Measurements from ENCODE around the gene TIMP3.

The TIMP3 gene

GRCh38 chr22:32810555-32811133 lies 9.1 kb downstream of the TIMP3 start:
- no peak for DNase-seq

- no peak for DNase-seq
These were observed 10.5 kb downstream of the TIMP3 start for GRCh38 chr22:32811788-32812545.

- no peak for DNase-seq
These were observed 12.9 kb downstream of the TIMP3 start for GRCh38 chr22:32814285-32814860.

DNA sequence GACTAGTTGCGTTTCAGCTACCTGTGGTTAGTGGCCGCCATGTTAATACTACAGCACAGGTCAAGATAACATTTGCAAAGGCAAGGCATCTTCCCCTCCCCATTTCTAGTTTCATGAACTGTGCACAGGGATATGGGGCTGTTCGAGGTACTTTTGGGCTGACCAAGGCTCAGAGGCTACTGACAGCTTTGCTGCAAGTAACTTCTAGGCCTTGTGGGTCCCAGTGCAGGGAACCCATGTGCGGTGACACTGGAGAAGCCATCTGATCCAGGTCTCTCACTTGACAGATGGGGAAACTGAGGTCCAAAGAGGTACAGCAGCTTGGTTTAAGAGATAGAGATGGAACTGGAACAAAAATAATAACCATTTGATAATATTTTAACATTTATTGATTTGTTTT lies 13.6 kb downstream of the TIMP3 start:
- DNase-seq, result no peak

DNA sequence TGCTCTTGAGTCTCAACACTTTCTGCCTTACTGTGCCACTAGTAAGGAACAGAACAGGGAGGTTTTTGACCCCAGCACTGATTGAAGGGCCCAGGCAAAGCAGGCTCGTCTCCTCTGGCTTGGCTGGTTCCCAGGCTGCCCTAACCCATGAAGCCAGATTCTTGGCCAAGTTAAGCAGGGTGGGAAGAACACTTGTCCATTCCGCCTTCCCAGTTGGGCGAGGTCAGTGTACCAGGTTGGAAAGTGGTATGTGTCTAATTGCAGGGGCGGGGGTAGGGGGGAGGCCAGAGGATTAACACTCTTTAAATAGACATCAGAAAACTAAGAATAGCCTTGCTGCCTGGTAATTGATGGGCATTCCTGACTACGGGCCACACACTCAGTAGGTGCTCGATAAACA lies 14.4 kb downstream of the TIMP3 start:
- no peak for DNase-seq

DNA sequence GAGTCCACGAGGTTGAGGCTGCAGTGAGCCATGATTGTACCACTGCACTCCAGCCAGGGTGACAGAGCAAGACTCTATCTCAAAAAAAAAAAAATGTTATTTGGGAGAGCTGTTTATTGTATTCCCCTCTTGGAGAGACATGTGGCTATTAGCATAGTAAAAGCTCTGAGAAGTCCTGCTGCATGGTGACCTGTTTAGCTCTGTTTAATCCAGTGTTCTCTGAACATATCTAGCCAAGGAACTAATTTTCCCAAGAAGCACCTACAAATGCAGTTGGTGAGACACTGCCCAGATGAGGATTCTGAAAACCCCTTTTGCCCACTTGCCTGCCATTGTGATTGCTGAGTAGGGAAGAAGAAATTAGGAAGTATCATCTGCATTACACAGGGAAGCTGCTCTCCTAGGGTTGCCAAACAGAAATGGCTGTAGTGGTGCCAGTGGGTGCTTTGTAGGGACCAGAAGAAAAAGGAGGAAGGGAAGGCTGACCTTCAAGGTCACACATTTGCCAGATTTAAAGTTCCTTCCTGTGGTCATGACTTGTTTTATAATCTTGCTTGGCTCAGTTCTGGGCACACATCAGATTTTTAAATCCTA lies 15.7 kb downstream of the TIMP3 start:
- DNase-seq, result no peak

- no peak for DNase-seq
These were observed 17.1 kb downstream of the TIMP3 start for GRCh38 chr22:32818446-32819115.

DNA sequence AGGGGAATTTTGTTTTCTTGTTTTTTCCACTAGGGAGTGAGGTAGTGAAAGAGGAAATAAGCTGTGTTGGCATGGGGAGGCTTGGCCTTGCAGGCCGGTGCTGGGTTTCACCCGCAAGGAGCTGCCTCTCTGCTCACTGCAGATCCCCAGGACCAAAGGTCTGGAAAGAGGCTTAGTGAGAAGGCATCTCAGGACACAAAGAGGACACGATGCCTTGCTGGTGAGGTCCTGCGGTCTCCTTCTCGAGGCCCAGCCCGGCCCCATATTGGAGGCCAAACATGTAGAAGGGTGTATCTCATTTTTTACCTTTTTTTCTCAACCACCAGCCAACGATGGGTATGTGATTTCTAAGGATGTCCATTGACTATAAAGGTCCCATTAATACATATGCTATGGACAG lies 17.6 kb downstream of the TIMP3 start:
- no peak for DNase-seq

GRCh38 chr22:32820131-32821119 lies 18.9 kb downstream of the TIMP3 start:
- DNase-seq, result no peak

GRCh38 chr22:32822179-32822877 lies 20.8 kb downstream of the TIMP3 start:
- DNase-seq, result no peak

DNA sequence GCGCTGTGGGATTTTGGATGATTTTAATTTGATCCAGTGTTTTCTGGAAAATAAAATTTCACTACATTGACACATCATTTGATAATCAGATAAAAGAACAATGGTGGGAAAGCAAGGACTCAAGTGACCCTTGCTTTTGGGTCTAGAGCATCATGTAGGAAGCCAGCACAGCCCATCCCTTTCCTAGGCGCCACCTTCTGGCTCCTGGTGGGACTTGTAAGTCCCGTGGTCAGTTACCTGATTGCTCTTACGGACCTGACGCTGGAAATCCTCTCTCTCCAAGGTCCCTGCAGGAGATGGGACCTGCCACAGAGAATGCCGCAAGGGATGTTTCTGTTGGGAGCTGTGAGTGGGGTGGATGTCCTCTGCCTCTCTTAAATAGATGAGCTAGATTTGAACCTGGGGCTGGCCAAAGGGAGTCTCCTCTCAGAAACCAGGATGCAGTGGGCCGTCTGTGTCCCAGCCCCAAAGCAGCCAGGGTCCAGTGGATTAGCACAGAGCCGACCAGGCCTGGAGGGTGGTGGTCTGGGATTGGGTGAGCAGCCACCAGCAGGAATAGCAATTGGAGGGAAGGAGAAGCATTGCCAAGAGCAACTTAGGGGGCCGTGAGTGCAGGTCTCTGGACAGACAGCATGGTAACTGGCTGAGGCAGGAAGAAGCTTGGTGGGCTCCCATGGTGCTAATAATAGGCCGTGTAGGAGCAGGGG lies 21.7 kb downstream of the TIMP3 start:
- DNase-seq, result no peak

DNA sequence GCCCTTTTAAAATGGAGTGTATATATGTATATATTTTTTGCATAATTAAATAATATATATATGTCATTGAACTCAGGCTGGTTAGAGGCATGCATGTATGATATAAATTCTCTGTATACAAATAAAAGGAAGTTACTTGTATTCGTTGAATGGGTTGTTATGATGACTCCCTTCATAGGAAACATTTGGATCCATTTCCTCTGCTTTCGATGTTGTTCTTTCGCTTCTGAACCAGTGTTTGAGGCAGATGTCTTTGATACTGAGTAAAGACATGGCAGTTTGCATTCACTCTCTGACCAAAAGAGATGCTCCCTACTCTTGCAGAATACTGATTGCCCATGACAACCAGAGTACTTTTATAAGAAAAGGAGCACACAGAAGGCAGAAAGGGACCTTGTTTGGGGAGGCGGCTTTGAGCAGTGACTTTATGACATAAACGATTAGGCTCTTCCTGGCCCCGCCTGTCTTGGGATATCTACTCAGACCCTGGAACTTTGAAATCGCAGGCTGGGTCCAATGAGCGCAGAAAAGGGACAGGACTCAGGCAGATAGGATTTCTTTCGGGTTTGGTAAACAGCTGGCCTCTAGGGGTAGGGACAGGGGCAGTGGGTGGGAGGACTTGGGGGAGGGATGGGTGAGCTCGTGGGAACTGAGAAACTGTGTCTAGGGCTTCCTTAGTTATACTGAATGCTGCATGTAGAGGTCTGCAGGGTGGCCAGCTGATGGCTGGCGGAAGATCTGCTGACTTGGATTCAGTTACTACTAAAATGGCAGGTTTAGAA lies 23.2 kb downstream of the TIMP3 start:
- no peak for DNase-seq

DNA sequence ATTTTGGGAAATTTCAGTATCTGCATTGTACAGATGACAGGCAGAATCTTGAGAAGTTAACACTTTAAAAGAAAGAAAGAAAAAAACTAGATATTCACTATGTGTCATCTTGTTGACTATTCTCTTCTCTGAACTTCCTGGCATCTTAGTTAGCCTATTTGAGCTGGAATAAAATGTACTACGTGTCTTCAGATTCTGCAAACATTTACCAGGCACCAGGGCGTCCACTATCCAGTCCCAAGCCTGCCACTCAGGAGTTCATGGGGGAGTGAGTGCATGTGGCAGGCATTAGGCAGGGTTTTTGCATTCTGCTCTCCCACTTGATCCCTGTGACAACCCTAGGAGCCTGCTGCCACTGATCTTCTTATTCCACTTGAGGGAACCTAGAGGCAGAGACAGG lies 25.0 kb downstream of the TIMP3 start:
- DNase-seq, result no peak

- no peak for DNase-seq
These were observed 25.6 kb downstream of the TIMP3 start for GRCh38 chr22:32827049-32827602.

GRCh38 chr22:32828150-32828549 lies 26.6 kb downstream of the TIMP3 start:
- no peak for DNase-seq

DNA sequence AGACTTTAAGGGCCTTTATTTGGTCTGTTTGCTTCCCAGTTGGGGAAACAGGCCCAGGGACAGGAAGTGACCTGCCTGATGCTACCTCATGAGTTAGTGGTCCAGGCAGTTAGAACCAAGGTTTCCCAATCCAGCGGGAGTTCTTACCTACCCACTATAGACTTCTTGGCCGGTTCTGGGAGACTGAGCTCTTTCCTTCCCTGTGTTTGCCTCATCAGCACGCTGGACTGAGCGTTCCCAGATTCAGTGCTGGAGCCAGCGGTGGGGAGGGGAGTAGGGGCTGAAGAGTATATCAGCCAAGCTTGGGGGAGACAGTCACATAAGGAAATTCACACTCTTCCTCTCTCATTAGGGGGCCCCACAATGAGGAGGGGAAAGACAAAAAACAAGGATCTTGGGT lies 27.1 kb downstream of the TIMP3 start:
- DNase-seq, result no peak

DNA sequence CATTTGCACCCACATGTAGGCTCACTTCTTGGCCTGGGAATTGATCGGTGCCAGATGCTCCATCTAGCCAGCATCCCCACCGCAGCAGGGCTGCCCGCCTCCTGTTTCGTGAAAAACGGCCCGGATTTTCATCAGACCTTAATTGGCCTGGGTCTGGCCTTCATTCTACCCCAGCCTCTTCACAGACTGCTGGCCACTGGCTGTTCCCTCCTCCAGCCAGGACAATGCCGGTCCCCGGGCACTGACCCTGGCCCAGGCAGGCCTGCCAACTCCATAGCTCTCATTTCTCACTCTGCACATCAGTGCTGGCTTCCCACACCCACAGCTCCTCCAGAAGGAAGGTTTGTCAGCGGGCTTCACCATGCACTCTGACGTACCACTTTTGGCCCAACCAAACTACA lies 27.9 kb downstream of the TIMP3 start:
- DNase-seq, result no peak

- DNase-seq, result no peak
These were observed 29.0 kb downstream of the TIMP3 start for GRCh38 chr22:32830473-32830872.

DNA sequence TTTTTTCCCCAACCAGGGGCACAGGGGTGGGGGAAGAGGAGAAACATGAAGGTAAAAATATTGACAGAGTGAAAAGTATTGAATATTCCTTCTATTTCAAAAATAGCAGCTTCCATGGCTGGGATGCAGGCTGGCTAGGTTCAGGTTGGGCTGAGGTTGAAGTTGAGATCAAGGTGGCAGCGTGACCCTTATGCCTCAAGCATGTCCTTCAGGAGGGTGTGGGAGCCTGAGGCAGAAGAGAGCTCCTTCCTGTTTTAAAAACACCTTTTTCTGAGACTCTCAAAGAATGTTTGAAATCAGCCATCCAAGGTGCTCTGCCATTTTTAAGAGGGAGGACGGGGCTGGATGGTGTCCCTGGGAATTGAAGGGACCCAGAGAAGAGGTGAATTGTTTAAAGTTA lies 29.5 kb downstream of the TIMP3 start:
- no peak for DNase-seq

DNA sequence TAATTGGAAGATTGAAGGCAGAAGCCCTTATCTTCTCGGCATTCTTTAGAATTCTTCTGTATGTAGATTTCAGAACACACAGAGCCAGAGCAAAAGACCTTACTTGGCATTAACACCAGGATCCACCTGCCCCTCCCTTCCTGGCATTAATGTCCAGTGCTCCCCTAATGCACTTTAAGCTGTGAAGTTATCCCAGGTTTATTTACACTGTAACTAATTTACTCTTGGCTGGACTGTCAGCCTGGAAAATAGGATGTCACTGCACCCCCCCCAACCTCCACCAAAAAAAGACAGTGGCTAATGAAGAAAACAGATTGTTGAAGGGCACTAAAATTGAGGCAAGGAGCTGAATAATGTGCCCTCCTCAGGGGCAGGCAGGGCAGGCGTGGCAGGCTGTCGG lies 30.1 kb downstream of the TIMP3 start:
- DNase-seq, result no peak
